GM10266 (cell line): ENCODE results near the gene FTCD.
"Not testable (repeated sequence)": the region's sequence is repeated elsewhere in the genome, so short reads cannot be mapped to it uniquely, and the experiment has no call there.

Source experiments
- DNase-seq: peaks from one replicate; pipeline ENCODE4 v3.0.0; 2012; ENCODE audit errors: extremely low spot score
- CTCF ChIP-seq: IDR thresholded peaks from 2 replicates; pipeline ENCODE4 v1.5.1; 2012; ENCODE audit warnings: mild to moderate bottlenecking, low read depth; ENCODE audit not compliant: control insufficient read depth, insufficient read depth; ENCODE audit errors: missing control alignments

FTCD gene

GRCh38 chr21:46180778-46181391 is 25.5 kb upstream of the FTCD start:
- no peak for DNase-seq
- no peak for TF ChIP-seq CTCF

- no peak for DNase-seq
- TF ChIP-seq CTCF, result no peak
These were observed 24.8 kb upstream of the FTCD start for GRCh38 chr21:46180079-46180722.

GRCh38 chr21:46179708-46180078 is 24.3 kb upstream of the FTCD start:
- no peak for TF ChIP-seq CTCF
- no peak for DNase-seq

- no peak for TF ChIP-seq CTCF
These were observed 23.6 kb upstream of the FTCD start for GRCh38 chr21:46178961-46179360.

GRCh38 chr21:46176443-46177129 is 21.2 kb upstream of the FTCD start:
- DNase-seq, result not testable (repeated sequence)

More at GRCh38 chr21:46178961-46179360, 23.6 kb upstream of the FTCD start:
- no peak for DNase-seq

GRCh38 chr21:46173573-46173972 is 18.2 kb upstream of the FTCD start:
- no peak for TF ChIP-seq CTCF
- DNase-seq, result no peak

- no peak for TF ChIP-seq CTCF
- no peak for DNase-seq
These were observed 17.6 kb upstream of the FTCD start for GRCh38 chr21:46172863-46173528.
